ENCODE data around the gene SPOUT1.

GRCh38 chr9:128846680-128847030, 17.1 kb upstream of the SPOUT1 start:
- TF ChIP-seq CTCF (IDR thresholded peaks at IDR 0.05) (no peak), POLR2A (IDR thresholded peaks at IDR 0.05) (no peak)
